Hepatic stellate cell (primary cell): ENCODE data around the gene EPHA10.
"Not testable (repeated sequence)": the region's sequence is repeated elsewhere in the genome, so short reads cannot be mapped to it uniquely, and the experiment has no call there.

Experiments used
- DNase-seq: peaks from one replicate; pipeline ENCODE4 v3.0.0; 2011; ENCODE audit warnings: low spot score

Gene EPHA10

GRCh38 chr1:37771440-37771839 lies 6.5 kb upstream of the EPHA10 start:
- DNase-seq: not testable (repeated sequence)

GRCh38 chr1:37767488-37767887 lies 2.6 kb upstream of the EPHA10 start:
- DNase-seq: no peak

- no peak for DNase-seq
These were observed 1.2 kb upstream of the EPHA10 start for GRCh38 chr1:37765916-37766664.

DNA sequence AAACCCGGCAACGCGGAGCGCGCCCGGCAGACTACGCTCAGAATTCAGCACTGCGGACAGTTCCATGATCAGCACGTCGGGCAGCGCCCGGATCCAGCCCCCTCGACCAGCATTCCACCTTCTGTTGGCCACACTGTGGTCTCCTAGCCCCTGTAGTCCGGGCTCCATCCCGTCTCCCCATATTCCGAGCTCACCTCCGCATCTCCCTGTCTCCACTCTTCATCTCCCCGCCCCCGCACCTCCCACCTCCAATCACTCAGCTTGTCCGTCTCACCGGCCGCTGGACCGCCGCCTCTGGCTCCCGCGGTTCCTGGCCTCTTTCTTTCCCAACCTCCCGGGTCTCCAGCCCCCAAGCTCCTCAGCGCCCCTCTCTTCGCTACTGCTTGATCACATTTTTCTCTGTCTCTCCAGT lies 500 bp downstream of the EPHA10 start:
- peak; percentile 47 for DNase-seq

DNA sequence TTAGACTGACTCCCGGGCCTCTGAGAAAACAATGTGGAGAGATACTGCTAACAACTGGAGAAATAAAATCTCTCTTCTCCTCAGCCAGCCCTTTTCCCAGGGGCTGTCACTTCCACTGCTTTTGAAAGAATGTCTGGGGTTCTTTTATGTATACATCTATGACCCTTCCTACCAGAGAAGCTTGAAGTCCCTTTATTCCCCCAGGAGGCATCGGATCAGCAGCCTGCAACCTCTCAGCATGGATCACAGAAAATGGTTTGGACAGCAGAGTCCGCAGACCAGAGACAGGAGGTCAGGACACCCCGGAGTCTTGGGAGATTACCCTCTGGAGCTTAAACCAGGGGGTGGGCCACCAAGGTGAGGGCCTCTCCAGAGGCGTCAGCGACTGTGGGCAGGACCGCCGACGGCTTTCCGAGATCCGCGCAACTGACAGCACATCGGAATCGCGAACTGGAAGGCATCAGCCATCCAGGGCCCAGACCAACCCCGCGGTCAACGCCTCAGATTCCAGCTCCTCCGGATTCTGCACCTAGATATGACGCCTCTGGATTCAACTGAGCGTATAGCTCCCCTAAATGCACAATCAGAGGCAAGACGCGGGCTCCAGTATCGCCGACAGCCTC lies 1.0 kb downstream of the EPHA10 start:
- DNase-seq: no peak

DNA sequence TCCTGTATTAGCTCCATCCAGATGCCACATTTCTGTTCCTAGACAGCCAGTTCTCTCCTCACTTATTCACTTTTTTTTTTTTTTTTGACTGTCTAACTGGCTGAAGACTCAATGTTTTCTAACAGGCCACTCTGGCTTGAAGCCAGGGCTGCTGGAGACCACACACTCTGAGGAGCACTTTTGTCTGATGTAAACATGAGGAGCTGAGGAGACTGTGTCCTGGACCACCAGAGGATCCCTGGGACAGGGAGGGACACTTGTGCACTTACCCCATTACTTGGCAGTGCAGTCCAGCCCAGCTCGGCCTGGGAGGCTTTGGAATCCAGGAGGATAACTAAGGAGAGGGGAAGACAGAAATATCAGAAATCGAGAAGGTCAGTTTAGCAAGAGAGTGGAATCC lies 2.4 kb downstream of the EPHA10 start:
- no peak for DNase-seq

- no peak for DNase-seq
These were observed 3.4 kb downstream of the EPHA10 start for GRCh38 chr1:37761416-37762095.

- no peak for DNase-seq
These were observed 5.5 kb downstream of the EPHA10 start for GRCh38 chr1:37759451-37759850.

DNA sequence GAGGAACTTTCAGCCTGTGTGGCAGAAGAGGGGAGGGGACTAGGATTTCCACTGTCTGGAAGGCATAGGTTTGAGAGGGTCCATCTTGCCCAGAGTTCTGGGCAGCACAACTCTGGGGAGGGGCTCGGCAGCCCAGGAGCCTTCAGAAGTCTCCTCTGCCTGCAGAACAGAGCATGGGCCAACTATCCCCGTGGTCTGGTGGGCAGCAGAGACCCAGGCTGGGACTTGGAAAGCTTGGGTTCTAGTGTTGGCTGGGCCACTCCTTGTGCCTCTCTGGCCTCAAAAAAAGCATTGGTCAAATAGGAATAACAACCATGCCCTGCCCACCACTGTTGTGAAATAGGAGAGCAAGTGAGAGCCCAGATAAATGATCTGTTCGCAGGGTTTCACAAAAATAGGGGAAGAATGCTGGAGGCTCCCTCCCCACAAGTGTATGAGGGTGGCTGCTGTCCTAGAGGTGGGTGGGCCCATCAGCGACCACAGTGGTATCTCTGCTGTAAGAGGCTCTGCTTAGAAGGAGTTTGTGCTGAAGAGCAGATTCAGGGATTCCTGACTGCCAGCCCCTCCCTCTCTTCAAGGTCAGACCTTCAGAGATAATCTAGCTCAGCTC lies 8.9 kb downstream of the EPHA10 start:
- no peak for DNase-seq

DNA sequence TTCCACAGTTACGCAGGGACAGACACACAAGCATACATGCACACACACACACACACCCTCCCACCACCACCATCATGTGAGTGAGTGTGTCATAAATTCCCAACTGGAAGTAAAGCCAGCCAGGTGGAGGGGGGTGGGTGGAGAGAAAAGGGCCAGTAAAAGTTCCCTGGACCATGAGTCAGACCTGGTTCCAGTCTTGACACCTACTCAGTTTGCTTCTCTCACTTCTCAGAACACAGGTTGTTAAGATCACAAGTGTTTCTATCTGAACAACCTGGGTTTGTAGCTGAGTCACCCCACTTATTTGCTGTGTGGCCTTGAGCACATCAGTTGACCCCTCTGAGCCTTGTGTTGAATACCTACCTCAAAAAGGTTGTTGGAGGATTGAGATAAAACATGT lies 9.6 kb downstream of the EPHA10 start:
- DNase-seq: no peak

GRCh38 chr1:37753473-37754321 lies 11.2 kb downstream of the EPHA10 start:
- DNase-seq: no peak

DNA sequence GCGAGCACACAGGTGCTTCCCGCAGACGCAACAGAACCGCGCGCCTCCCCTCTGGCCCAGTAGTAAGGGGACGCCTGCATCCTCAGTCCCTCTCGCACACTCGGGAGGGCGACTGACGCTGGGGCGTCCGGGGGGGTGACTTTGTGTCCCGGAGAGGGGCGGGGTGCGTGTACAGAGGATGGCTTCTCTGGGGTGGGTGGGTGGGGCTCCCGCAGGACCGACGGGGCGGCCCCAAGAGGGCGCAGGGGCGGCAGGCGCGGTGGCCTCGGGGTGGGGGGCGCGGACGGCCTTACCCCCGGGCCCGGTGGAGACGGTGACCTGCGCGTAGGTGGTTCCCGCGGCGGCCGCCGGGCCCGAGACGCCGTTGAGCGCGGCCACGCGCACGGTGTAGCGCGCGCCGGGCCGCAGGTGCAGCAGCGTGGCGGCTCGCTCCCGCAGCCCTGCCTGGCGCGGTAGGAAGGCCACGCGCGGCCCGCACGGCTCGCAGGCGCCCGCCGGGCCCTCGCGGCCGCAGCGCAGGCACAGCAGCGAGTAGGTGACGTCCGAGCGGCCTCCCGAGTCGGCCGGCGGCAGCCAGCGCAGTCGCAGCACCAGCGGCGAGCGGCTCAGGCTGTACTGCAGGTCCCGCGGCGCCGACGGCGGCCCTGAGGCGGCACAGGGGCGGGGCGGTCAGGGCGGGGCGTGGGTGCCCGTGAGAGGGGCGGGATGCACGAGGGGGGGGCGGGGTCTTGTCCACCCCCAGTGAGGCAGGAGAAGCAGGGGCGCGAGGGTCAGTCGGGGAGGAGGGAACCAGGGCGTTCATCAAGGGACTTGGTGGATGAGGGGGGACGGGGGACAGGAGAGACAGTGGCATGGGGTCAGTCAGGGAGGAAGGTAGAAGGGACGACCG lies 12.1 kb downstream of the EPHA10 start:
- DNase-seq: peak; percentile 41

- DNase-seq: no peak
These were observed 12.7 kb downstream of the EPHA10 start for GRCh38 chr1:37752213-37752582.

DNA sequence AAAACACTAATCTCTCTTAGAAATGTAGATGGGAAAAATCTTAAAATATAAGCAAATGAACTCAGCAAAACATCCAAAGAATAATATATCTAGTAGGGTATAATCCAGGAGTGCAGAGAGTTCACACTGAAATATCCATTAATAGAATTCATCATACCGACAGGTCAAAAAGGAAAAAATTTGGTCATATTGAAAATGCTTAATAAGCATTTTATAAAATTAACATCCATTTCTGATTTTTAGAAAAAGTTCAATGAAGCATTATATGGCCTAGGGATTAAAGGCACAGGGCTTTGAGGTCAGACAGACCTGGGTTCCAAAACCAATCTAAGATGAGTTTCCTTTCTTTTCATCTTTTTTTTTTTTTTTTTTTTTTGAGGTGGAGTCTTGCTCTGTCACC lies 16.4 kb downstream of the EPHA10 start:
- no peak for DNase-seq

- no peak for DNase-seq
These were observed 18.1 kb downstream of the EPHA10 start for GRCh38 chr1:37746806-37747205.

DNA sequence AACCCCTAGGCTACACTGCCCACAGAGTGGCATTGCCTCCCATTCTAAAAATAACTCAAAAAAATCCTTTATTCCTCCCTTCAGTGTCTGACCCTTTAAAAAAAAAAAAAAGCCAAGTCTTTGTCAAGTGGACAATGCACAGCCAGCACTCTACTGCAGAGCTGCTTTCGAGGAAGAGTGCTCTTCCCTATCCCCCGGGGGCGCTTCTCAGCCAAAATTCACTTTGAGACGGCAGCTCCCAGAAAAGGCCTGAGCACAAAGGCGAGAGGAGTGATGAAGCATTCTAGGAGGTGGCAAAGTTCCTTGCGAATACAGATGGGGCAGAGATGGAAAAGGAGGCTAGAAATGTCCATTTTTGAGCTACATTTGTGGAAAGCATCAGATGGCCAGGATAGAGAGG lies 23.3 kb downstream of the EPHA10 start:
- no peak for DNase-seq

DNA sequence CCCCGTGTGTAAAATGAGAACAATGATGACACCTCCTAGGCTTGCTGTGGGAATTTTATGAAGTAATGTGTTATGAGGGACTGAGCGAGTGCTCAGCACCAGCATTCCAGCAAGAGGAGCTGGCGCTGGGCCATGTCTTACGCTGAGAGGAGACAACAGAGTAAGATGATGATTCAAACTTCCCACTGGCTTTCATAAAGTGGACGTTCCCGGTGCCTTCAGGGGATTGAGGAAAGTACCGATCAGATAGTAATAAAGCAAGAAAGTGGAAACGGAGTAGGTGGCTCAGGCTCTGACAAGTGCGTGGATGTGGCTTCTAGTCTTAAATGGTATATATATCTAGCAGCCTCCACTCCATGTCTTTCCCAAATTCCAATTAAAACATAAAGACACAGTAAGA lies 23.8 kb downstream of the EPHA10 start:
- DNase-seq: no peak

GRCh38 chr1:37739222-37739621 lies 25.7 kb downstream of the EPHA10 start:
- DNase-seq: no peak

DNA sequence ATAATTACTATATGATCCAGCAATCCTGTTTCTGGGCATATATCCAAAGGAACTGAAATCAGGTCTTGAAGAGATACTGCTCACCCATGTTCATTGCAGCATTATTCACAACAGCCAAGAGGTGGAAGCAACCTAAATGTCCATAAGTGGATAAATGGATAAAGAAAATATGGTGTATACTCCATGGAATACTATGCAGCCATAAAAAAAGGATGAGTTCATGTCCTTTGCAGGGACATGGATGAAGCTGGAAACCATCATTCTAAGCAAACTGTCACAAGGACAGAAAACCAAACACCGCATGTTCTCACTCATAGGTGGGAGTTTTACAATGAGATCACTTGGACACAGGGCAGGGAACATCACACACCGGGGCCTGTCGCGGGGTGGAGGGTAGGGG lies 26.3 kb downstream of the EPHA10 start:
- not testable (repeated sequence) for DNase-seq

GRCh38 chr1:37737975-37738374 lies 26.9 kb downstream of the EPHA10 start:
- not testable (repeated sequence) for DNase-seq
